Panc1 (cell line): ENCODE data around the gene CRISPLD2. TPM values are rescaled to one million over a fixed set of nuclear protein-coding genes. Genes with fewer than 3 reads are reported as not detected.

ENCODE experiments used
- ATAC-seq: fragments of 200-7000 bp; cut with Tn5 transposase; 2 replicates; pipeline ENCODE4 v1.9.1; 2020; ENCODE audit warnings: mild to moderate bottlenecking, moderate library complexity
- BruUV-seq: library from RNA; stranded (reverse); fragments of 400-500 nt; replicated peaks from 2 replicates; lab custom pipeline; 2021; lab: Mats Ljungman, UMichigan
- CTCF ChIA-PET: fragments of 300-600 bp; sonication (Branson Sonifier 250); formaldehyde crosslinking; loops from one replicate; lab custom pipeline; 2022; ENCODE audit warnings: antibody characterized with exemption; lab: Charles Lee
- POLR2A ChIA-PET: fragments of 300-600 bp; sonication (Branson Sonifier 250); formaldehyde crosslinking; loops from one replicate; lab custom pipeline; 2022; ENCODE audit warnings: antibody characterized with exemption; lab: Charles Lee
- DNase-seq: peaks from one replicate; pipeline ENCODE4 v3.0.0-alpha.2; 2010; ENCODE audit warnings: low read depth, low spot score
- H3K27ac ChIP-seq: 2 replicates; pipeline ENCODE4 v1.5.1; 2011; ENCODE audit warnings: mild to moderate bottlenecking, low read length, inconsistent platforms
- H3K27me3 ChIP-seq: fragments of 200-500 bp; sonication (Bioruptor generic); 2 replicates; pipeline ENCODE4 v1.6.0; 2014; ENCODE audit warnings: low read length, inconsistent platforms; ENCODE audit not compliant: control insufficient read depth, insufficient read depth
- H3K36me3 ChIP-seq: fragments of 200-500 bp; sonication (Bioruptor generic); 2 replicates; pipeline ENCODE4 v1.5.1; 2014; ENCODE audit warnings: inconsistent platforms, mild to moderate bottlenecking, low read length, moderate library complexity; ENCODE audit not compliant: control insufficient read depth, insufficient read depth
- H3K4me1 ChIP-seq: 2 replicates; pipeline ENCODE4 v1.5.1; 2011; ENCODE audit warnings: inconsistent platforms, mild to moderate bottlenecking, low read length, moderate library complexity; ENCODE audit not compliant: control insufficient read depth, insufficient read depth
- H3K4me3 ChIP-seq, 2 experiments: 2 replicates each; pipeline ENCODE4 v1.5.1; 2011 to 2012; ENCODE audit warnings: low read depth in 2 of 2, low read length in 2 of 2, mild to moderate bottlenecking in 2 of 2, inconsistent platforms in 1 of 2, moderate library complexity in 1 of 2
- H3K9me3 ChIP-seq: fragments of 200-500 bp; sonication (Bioruptor generic); 2 replicates; pipeline ENCODE4 v1.5.1; 2014; ENCODE audit warnings: low read depth, mild to moderate bottlenecking, inconsistent platforms, low read length, moderate library complexity; ENCODE audit not compliant: control insufficient read depth, insufficient read depth
- CTCF ChIP-seq: fragments of 450-650 bp; IDR thresholded peaks from 2 replicates; pipeline ENCODE4 v1.5.1; 2017; ENCODE audit warnings: mild to moderate bottlenecking
- POLR2AphosphoS5 ChIP-seq: IDR thresholded peaks from 2 replicates; pipeline ENCODE4 v1.6.1; 2012; ENCODE audit warnings: mild to moderate bottlenecking, low read depth, low read length, moderate library complexity
- REST ChIP-seq, 2 experiments: IDR thresholded peaks; 2 replicates each; pipeline ENCODE4 v1.6.1; 2011 to 2012; ENCODE audit warnings: low read depth in 2 of 2, control low read depth in 1 of 2, low read length in 1 of 2, mild to moderate bottlenecking in 1 of 2, moderate library complexity in 1 of 2; ENCODE audit not compliant: insufficient read depth in 1 of 2
- SIN3A ChIP-seq: IDR thresholded peaks from 2 replicates; pipeline ENCODE4 v1.6.1; 2012; ENCODE audit warnings: low read depth, mild to moderate bottlenecking, low read length, moderate library complexity, borderline replicate concordance; ENCODE audit not compliant: insufficient read depth
- TCF7L2 ChIP-seq: IDR thresholded peaks from 2 replicates; pipeline ENCODE4 v1.6.1; 2011; ENCODE audit warnings: mild to moderate bottlenecking, low read depth, low read length, inconsistent platforms
- in situ Hi-C: cut with HindIII; loops from 2 replicates; pipeline ENCODE4 v1.10.0; 2016; ENCODE audit warnings: low sequenced_read_pairs, low pct_unique_long_range_greater_than_20kb
- intact Hi-C: fragments of 100-400 bp; cut with micrococcal nuclease; formaldehyde crosslinking; loops from one replicate; pipeline ENCODE4 v1.10.0; 2022; ENCODE audit not compliant: unreplicated experiment
- total RNA-seq: library from RNA; stranded (reverse); gene quantifications from one replicate; pipeline ENCODE4 v1.2.1, GENCODE V29; 2021; ENCODE audit not compliant: unreplicated experiment

CRISPLD2 gene
- total RNA-seq, 1 experiment from 2014 or later, result 12.9 TPM

DNA sequence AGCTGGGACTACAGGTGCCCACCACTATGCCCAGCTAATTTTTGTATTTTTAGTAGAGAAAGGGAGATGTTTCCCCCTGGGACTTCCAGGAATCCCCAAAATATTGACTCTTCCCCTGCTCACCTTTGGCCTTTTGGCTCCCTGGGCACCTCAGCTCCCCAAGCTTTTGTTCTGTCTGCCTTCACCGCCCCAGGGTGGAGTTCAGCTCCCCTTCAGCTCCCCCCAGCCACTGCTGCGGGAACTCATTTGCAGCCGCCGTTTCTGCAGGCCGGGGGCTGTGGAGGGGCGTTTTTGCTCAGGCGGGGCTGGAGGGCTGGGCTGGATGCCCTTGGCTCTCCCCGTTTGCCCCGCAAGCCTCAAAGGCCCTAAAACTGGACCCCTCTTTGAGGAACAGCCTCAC is 47.9 kb downstream of the CRISPLD2 start:
- no TSS peak for BruUV-seq
- intact Hi-C loops, result no loop called here

DNA sequence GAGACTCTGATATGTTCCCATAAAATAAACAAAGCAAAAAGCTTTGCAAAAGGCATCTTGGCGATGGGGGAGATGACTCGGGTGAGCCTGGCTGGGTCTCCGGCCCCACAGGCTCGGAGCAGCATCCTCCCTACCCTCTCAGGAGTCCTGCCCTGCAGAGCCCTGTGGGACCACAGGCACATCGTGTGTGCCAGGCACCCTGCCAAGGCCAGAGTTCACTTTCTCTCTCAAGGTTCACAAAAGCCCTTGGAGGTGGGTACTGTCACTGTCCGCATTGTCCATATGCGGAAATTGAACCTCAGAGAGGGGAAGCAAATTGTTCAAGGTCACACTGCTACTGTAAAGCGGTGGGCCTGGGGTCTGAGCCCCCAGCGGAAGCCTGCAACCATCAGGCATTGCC is 48.5 kb downstream of the CRISPLD2 start:
- intact Hi-C loops, result no loop called here
- no peak for ATAC-seq
- POLR2A ChIA-PET, result no interaction called here

More for the DNA sequence above, 47.9 kb downstream of the CRISPLD2 start:
- ChIA-PET POLR2A (no interaction called here), CTCF (no interaction called here)
- Histone ChIP-seq H3K27me3 (no peaks in the 10 kb centered on the region), H3K4me3 (no peak overlapping the region), H3K27ac (no peak overlapping the region), H3K36me3 (no peaks in the 10 kb centered on the region), H3K9me3 (no peaks in the 10 kb centered on the region), H3K4me1 (no peaks in the 10 kb centered on the region)
- in situ Hi-C loops, result no loop called here
- no peak for DNase-seq
- no peak for ATAC-seq
- TF ChIP-seq POLR2AphosphoS5 (no peak), CTCF (no peak), SIN3A (no peak), TCF7L2 (no peak), REST (IDR thresholded peaks at IDR 0.05; ENCODE audit: insufficient read depth in 1 of 2, low read depth in 2 of 2, low read length in 1 of 2) (no peak)

More for the DNA sequence above, 48.5 kb downstream of the CRISPLD2 start:
- no peak overlapping the region for H3K4me3 ChIP-seq
- CTCF ChIA-PET, result no interaction called here
- H3K4me1 ChIP-seq, result no peaks in the 10 kb centered on the region
- DNase-seq, result no peak
- no peaks in the 10 kb centered on the region for H3K36me3 ChIP-seq
- BruUV-seq, result no TSS peak
- H3K27ac ChIP-seq, result no peak overlapping the region
- in situ Hi-C loops, result no loop called here
- no peaks in the 10 kb centered on the region for H3K9me3 ChIP-seq
- no peaks in the 10 kb centered on the region for H3K27me3 ChIP-seq
- TF ChIP-seq TCF7L2 (no peak), CTCF (no peak), REST (IDR thresholded peaks at IDR 0.05; ENCODE audit: insufficient read depth in 1 of 2, low read depth in 2 of 2, low read length in 1 of 2) (no peak), SIN3A (no peak)
